Left lobe of liver (tissue), 2 donors: Measurements from ENCODE around the gene SAFB. TPM values are rescaled to one million over a fixed set of nuclear protein-coding genes. Genes with fewer than 3 reads are reported as not detected.

Experiments
- ATAC-seq: fragments of 200-7000 bp; cut with Tn5 transposase; one replicate; pipeline ENCODE4 v1.9.1; 2020; ENCODE audit warnings: mild to moderate bottlenecking, moderate library complexity
- DNase-seq: peaks from one replicate; pipeline ENCODE4 v3.0.0-alpha.2; 2020; ENCODE audit warnings: low spot score
- total RNA-seq: library from RNA; stranded (reverse); gene quantifications from one replicate; pipeline ENCODE4 v1.2.1, GENCODE V29; 2021
- donor health status: DM: no; HTN: no; CAD: no; lungs with moderate emphysema.
- donor health status: DM: no; HTN: yes; CAD: no.

The SAFB gene
- total RNA-seq, 1 donor from 2014 or later: 48.6 TPM

DNA sequence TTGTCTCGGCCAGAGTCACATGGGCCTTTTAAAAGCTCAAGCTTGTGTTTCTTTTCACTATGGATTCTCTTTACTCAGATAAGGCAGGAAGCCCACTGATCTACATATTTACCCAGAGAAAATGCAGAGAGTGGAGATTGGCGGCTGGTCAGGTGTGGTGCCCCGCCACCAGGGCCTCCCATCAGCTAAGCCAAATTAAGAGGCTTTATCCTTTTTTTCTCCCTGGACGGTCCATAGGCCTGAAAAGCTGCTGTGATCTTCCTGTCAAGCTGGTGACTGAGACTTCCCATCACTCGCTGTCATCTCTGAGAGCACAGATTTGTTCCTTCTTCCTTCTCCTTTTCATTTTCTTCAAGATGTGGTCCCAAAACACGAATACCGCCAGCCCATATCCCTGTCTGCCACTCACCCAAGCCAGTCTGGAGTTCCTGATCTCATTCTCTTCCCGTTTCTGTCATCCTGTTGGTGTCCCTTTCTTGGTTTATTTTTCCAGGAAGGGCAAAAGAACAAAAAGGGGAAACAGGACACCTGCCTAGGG is 1.9 kb downstream of the SAFB start:
- no peak for DNase-seq
- ATAC-seq: no peak

DNA sequence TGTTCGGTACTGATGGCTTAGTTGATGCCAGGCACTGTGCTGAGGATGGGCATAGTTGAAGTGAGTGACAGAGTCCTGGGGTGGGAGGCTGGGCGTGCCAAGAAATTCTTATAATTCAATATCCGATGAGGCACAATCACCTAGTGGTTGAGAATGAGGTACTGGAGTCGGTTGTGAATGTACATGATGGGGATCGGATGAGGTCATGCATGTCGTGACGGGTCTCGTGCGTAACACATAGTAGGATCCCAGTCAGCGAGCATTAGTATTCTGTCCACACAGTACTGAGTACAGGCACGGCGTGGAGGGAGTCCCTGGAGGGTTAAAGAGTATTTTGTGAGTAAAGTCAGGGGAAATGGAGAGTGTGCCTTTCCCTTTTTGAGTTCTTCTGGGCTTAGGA is 2.8 kb downstream of the SAFB start:
- DNase-seq (no peak), ATAC-seq (no peak)

DNA sequence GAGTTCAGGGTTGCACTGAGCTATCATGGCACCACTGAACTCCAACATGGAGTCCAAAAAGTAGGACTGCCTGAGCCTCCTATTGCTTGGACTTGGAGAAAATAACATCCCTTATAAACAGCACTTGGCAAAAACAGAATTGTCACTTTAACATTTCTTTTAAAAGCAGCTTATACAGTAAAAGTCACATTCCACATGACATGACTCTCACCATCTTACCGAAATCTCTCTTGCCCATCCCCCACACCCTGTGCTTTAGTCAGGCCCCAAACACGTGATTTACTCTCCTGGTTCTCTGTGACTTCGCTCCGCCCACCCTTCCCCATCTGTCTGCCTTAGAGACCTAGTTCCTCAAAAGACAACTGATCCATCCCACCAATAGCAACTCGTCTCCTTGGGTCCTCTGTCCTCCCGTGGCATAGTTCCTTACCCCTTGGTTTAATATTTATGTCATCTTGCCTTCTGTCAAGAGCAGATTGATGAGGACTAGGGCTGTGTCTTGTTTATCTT is 4.6 kb downstream of the SAFB start:
- no peak for ATAC-seq
- no peak for DNase-seq

DNA sequence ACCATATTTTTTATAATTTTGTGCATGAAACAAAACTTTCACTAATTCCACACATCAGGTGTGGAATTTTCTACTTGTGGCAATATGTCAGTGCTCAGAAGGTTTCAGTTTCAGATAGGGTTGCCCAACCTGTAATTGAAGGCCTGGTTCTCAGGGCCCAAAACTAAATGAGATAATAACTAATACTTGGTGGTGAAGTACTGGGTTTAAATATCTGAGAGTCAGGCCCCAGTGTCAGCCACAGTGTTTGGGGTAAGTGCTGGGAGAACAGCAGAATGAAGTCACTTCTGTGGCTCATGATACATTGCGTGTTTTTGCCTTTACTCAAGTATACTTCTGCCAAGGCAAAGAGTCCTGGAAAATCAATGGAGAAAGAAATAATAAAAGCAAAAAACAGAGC is 5.6 kb downstream of the SAFB start:
- DNase-seq: no peak
- no peak for ATAC-seq

DNA sequence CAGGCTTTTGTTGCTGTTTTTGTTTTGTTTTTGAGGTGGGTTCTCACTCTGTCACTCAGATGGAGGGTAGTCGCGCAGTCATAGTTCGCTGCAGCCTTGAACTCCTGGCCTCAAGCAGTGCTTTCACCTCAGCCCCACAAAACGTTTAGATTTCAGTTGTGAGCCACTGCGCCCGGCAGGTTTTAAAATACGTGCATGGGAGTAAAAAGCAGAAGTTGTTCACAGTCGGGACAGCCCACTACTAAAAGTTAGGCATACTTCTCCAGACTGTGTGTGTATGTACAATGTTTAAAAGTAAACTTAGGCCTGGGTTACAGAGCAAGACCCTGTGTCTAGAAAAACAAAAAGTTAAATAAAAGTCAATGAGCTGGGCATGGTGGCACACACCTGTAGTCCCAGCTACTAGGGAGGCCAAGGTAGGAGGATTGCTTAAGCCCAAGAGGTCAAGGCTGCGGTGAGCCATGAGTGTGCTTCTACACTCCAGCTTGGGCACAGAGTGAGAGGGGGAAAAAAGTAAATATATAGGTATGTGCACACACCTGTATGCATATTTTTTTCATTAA is 6.1 kb downstream of the SAFB start:
- DNase-seq: no peak
- ATAC-seq: no peak

DNA sequence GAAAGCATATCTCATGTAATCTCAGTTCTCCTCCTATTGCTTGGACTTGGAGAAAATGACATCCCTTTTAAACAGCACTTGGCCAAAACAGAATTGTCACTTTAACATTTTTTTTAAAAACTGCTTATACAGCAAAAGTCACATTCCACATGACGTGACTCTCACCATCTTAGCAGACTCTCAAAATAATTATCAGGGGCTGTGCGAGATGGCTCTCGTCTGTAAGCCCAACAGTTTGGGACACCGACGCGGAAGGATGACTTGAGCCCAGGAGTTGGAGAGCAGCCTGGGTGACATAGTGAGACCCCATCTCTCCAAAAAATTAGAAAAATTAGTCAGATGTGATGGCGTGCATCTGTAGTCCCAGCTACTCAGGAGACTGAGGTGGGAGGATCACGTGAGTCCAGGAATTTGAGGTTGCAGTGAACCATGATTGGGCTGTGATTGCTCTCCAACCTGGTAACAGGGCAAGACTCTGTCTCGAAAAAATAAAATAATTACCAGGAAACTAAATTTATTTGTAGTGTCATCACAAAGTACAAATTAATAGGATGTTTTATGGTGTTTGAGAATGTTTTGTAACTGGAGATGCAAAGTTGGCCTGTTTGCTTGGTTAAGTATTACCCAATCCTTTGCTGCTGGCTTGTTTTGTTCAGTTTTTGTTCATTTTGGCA is 8.8 kb downstream of the SAFB start:
- ATAC-seq (peak; percentile 60), DNase-seq (no peak)

DNA sequence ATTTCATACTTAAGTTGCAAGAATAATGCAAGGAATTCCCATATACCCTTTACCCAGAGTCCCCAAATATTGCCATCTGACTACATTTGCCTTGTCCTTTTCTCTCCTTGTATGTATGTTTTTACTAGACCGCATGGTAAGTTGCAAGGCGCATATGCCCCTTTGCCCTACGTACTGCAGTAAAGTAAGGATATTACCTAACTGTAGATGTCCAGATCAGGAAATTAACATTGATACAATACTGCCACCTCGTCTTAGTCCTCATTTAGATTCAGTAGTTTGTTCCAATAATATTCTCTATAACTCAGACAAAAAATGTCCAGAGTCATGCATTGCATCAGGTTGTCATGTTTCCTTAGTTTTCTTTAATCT is 9.3 kb downstream of the SAFB start:
- ATAC-seq (peak; percentile 68), DNase-seq (no peak)

DNA sequence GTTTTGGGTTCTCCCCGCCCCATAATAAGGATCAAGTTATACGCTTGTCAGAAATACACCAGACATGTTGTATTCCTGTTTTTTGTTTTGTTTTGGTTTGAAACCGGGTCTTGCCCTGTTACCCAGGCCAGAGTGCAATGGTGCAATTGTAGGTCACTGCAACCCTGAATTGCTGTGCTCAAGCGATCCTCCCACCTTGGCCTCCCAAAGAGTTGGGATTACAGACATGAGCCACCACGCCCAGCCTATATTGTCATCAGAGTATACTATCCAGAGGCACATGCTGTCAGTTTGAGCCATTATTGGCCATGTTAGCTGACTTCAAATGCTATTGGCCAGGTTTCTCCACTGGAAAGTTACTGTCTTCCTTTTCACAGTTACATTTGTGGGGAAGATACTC is 9.8 kb downstream of the SAFB start:
- peak; percentile 61 for ATAC-seq
- DNase-seq: no peak

DNA sequence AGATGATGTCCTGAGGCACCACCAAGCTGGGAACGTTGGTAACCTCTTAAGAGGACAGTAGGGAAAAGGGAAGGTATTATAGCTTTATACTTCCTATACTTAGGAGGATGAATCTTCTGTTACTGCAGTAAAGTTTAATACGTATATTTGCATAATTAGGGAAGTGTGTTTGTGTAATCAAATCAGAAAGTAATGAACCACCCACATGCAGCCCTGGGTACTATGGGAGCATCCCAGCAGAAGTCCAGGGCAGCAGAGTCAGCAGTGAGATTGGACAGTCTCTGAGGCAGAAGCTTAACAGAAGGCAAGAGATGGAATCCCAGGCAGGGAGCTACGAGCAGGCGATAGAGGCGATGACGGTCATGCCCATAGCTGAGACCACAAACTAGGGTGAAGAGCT is 12.5 kb downstream of the SAFB start:
- DNase-seq (no peak), ATAC-seq (no peak)

DNA sequence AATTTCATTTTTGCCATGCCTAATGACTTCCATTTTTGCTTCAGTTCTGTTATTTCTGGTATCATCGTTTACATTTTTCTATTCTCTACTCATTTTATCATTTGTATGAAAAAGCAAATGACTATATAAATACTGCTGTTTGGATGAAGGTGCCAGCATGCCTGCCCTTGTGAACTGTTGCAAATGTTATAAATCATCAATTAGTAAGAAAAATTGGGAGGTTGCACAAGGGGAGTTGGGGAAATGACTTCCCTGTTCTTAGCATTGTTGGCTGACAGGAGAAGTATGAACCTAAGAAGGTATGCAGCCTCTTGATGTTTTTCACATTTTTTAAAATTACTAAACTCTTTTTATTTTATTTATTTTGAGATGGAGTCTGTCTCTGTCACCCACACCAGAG is 15.1 kb downstream of the SAFB start:
- ATAC-seq (no peak), DNase-seq (no peak)

DNA sequence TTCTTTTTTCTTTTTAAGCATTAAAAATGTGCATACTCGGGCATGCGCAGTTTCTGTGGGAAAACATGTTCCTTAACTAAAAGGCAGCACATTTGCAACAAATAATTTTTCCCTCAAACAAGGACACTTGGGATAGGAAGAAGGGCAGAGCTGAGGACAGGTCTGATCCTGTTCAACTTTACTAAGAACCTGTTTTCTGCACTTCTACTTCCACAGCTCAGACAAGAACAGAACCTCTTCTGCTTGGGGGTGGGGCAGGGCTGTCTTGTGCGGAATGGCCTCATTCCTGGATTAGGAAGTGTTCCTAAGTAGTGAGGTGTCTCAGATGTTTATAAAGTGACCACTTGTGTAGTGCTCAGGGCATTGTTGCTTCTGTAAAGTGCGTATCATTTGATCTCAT is 18.3 kb downstream of the SAFB start:
- DNase-seq: no peak
- ATAC-seq: no peak

DNA sequence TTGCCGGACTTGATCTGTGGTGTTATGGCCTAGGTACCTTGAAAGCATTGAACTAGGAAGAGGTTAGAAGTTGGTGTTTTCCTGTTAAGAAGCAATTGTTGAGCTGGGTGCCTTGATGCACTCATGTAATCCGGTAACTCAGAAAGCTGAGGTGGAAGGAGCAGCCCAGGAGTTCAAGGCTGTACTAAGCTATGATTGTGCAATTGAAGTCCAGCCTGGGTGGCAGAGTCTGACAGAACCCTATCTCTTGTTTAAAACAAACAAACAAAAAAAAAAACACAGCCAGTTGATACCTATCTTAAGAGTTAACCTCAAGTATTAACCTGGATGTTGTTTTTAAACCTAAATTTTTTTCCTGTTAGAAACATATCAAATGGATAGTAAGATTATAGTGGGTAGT is 19.3 kb downstream of the SAFB start:
- ATAC-seq (peak; percentile 84), DNase-seq (peak; percentile 60)

DNA sequence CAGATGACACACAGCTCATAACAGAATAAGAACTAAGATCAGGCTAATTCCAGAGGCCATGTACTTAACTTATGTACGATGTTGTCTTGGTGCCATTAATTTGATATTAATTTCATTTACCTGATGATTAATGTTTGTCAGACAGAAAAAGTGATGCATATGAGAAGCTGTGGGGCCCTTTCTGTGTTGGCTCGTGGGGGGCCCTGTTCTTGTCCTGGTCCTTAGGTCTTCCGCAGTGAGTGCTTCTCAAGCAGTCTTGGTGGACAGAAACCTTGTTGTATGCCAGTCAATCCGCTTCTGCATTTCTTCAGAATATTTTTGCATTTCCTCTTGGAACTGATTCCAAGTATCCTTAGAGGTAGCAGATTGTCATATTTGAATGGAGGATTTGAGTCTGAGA is 20.2 kb downstream of the SAFB start:
- no peak for ATAC-seq
- DNase-seq: no peak

DNA sequence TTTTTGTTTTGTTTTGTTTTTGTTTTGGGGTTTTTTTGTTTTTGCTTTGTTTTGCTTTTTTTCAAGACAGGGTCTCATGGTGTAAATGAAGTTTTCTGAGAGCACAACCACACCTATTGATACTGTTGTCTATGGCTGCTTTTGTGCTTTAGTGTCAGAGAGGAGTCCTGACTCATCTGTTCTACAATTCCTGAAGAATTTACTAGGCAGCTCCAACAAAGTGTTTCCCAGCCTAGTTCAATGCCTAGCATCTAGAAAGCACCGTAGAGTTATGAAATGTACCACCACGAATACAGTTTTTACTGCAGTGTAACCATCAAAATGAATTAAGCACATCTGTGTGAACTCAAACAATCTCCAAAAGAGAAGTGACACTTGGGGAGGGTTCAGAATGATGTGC is 21.2 kb downstream of the SAFB start:
- ATAC-seq (no peak), DNase-seq (no peak)

DNA sequence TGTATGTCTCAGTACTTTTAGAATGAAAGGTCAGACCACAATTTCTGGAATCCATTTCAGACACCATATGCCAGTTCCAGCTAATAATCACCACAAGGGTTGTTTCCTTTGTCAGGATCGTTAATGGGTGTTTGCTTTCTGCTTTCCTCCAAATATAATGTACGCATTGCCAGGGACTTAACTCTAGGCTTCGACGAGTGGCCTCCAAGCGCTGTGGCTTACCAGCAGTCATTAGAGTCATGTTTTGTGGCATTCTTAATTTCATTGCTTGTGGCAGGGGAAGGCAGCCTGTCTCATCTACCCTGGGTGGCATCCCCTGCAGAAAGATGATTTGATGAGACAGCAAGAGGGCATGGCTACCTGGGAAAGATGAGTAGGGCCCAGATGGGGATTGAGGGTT is 22.5 kb downstream of the SAFB start:
- DNase-seq: no peak

DNA sequence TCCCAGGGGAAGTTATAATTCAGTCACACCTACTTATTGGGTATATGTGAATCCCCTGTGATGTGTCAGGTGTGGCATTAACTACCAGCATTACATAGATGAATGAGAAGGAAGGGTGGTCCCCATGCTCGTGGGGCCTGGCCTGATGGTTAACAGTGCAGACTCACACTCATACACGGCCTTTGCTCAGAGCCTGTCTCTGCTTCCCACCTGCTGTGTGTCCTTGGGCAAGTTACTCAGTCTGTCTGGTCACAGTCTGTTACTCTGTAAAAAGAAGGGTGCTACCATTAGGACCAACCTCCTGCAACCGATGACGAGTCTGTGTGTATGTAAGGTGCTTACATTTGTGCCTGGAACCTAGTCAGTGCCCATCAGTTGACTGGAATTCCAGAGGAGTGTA is 23.8 kb downstream of the SAFB start:
- DNase-seq (no peak), ATAC-seq (no peak)

More for the DNA sequence above, 22.5 kb downstream of the SAFB start:
- ATAC-seq: no peak

DNA sequence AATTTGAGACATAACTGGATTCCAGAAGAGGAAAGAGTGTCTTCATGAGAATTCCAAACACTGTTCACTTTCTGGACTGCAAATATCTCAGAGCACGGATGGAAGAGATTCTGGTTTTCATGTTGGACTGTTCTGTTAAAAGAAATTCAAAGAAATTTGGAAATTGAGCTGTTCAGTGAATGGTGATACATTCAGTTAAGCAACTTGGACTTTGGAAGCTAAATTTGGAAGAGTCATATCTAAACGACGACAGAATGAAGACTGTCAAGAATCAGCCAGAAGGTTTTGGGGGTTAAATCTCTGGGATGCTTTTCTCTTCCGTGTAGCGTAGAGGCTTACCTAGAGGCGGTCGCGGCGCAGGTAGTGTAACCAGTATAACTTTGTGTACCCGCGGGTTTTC is 25.6 kb downstream of the SAFB start:
- DNase-seq: no peak

DNA sequence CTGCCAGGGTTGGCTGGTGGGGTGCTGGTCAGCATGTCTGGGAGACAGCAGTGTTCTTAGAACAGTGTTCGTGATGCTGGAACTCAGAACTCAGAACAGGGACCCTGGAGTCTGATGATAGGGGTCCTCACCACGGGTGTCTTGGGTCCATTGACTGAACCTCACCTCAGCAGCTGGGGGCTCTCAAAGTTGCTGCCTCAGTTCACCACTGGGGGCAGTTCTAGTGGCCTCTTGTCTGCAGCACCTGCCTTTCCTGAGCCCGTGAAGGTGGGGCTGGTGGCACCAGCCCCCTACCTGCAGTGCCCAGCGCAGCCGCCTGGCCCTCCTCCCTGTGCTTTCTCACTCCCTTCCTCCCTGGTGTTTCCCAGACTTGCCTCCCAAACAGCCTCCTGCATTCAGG is 28.5 kb downstream of the SAFB start:
- ATAC-seq: no peak
- no peak for DNase-seq

More for the DNA sequence above, 25.6 kb downstream of the SAFB start:
- ATAC-seq: peak; percentile 69

DNA sequence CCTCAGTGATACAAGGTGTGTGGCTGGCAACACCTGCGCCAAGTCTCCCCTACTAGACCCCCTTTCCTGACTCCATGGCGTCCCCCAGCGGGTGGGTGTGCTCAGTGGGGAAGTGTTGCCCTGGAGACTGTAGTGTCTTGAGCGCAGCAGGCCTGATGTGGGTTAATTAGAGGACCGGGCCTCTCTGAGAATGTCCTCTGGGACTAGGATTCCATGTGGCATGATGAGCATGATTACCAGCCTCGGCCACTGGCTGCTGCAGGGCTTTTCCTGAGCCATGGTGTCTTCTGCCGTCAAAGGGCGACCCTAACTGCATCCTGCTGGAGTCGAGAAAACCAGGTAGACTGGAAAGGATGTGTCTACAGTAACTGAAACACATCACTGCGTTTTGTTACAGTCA is 29.4 kb downstream of the SAFB start:
- ATAC-seq: no peak
- DNase-seq: no peak

DNA sequence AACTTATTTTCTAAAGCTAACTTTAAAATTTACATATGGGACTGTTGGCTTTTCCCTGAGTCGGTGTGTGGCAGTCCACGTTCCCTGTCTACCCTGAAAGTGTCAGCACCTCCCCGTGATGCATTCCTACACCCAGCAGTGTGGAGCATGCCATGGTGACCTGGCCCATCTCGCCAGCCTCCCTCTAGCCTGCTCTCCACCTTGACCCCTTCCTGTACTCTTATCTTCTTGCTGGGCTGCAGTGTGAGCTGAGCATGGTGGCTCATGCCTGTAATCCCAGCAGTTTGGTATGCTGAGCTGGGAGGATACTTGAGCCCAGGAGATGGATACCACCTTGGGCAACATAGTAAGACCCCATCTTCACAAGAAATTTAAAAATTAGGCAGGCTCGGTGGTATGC is 32.0 kb downstream of the SAFB start:
- no peak for ATAC-seq
- no peak for DNase-seq

DNA sequence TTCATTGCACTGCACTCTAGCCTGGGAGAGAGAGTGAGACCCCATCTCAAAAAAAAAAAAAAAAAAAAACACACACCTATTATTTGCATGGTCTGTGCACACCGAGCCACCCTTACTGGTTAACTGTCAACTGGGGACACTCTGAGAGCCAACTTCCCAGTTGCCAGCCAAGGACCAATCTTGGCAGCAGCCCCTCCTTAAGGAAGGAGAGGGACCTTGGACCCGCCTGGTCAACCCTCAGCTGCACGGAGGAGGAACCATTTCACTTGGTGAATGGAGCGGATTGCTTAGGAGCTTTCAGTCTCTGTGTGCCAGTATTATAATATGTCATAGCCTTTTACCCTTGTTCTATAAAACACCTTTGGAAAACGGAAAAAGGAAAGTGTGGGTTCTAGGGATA is 32.5 kb downstream of the SAFB start:
- DNase-seq (no peak), ATAC-seq (no peak)

DNA sequence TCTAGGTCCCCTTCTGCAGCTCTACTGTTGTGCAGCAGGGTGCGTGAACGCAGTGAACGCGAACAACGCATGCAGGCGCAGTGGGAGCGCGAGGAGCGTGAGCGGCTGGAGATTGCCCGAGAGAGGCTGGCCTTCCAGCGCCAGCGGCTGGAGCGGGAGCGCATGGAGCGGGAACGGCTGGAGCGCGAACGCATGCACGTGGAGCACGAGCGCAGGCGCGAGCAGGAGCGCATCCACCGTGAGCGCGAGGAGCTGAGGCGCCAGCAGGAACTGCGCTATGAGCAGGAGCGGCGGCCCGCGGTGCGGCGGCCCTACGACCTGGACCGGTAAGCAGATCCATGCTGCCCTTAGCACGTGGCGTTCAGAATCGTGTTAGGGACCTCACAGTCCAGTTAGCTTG is 38.6 kb downstream of the SAFB start:
- DNase-seq (no peak), ATAC-seq (no peak)

DNA sequence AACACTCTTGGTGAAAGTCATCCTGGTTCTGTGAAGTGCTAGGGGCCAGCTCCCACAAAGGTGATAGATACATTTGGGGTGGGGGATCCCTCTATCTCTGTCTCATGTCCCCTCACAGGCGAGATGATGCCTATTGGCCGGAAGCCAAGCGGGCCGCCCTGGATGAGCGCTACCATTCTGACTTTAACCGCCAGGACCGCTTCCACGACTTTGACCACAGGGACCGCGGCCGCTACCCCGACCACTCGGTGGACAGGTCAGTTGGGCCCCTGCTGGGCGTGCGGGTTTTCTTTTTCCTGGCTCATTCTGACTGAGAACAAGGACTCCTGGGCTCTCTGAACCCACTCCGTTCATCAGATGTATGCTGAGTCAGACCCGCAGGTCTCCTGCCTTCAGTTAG is 41.0 kb downstream of the SAFB start:
- no peak for ATAC-seq
- DNase-seq: no peak
